Measurements from ENCODE around the gene MMAA.

- TF ChIP-seq CTCF (IDR thresholded peaks at IDR 0.05; ENCODE audit: poor library complexity) (no peak), EZH2phosphoT487 (IDR thresholded peaks at IDR 0.05; ENCODE audit: low read depth, severe bottlenecking, unreplicated experiment) (no peak)
These were observed 44.0 kb downstream of the MMAA start for GRCh38 chr4:145663194-145663593.
